Kidney (tissue), 14 donors: Measurements from ENCODE around the gene CYTH1. TPM values are rescaled to one million over a fixed set of nuclear protein-coding genes. Genes with fewer than 3 reads are reported as not detected.
"Not testable (repeated sequence)": the region's sequence is repeated elsewhere in the genome, so short reads cannot be mapped to it uniquely, and the experiment has no call there.

ENCODE experiments used
- DNase-seq, 5 donors: peaks; one replicate each; pipeline ENCODE4 v3.0.0-alpha.2; 2013 to 2020
- FAIRE-seq: peaks from 2 replicates; lab custom pipeline; 2012; peaks lifted over from hg19 to GRCh38; lab: Jason Lieb, UNC
- H3K27ac ChIP-seq, 2 donors: one replicate each; pipeline ENCODE4 v1.7.0; 2013; ENCODE audit warnings: low read depth in 2 of 2, low read length in 2 of 2, inconsistent platforms in 1 of 2
- H3K27me3 ChIP-seq: one replicate; pipeline ENCODE4 v1.7.1; 2013; ENCODE audit warnings: low read length, inconsistent platforms; ENCODE audit not compliant: control insufficient read depth, insufficient read depth
- H3K36me3 ChIP-seq, 3 donors: one replicate each; pipeline versions ENCODE4 v1.7.0 to v1.7.1; 2013; ENCODE audit warnings: low read length in 3 of 3, control low read depth in 1 of 3, inconsistent platforms in 1 of 3; ENCODE audit not compliant: insufficient read depth in 3 of 3, control insufficient read depth in 2 of 3
- H3K4me1 ChIP-seq, 3 donors: one replicate each; pipeline versions ENCODE4 v1.7.0 to v1.7.1; 2013; ENCODE audit warnings: low read length in 3 of 3, inconsistent platforms in 1 of 3, low read depth in 1 of 3; ENCODE audit not compliant: control insufficient read depth in 2 of 3, insufficient read depth in 2 of 3
- H3K4me3 ChIP-seq, 3 donors: one replicate each; pipeline versions ENCODE4 v1.7.0 to v1.8.1; 2013; ENCODE audit warnings: low read length in 3 of 3, control low read depth in 1 of 3, inconsistent platforms in 1 of 3
- H3K9ac ChIP-seq, 3 donors: one replicate each; pipeline versions ENCODE4 v1.7.0 to v1.7.1; 2013; ENCODE audit warnings: low read length in 3 of 3, control low read depth in 1 of 3, inconsistent platforms in 1 of 3
- H3K9me3 ChIP-seq, 3 donors: one replicate each; pipeline versions ENCODE4 v1.7.0 to v1.7.1; 2013; ENCODE audit warnings: low read length in 3 of 3, control low read depth in 1 of 3, inconsistent platforms in 1 of 3; ENCODE audit not compliant: control insufficient read depth in 2 of 3, insufficient read depth in 1 of 3
- intact Hi-C: fragments of 100-400 bp; cut with DNase I; formaldehyde crosslinking; loops from one replicate; pipeline ENCODE4 v1.11.1; 2022
- polyA plus RNA-seq: library from polyadenylated mRNA; stranded (reverse); fragments of 350-450 nt; fragmentation: Illumina TruSeq; extraction: RNeasy Lipid Tissue Mini Kit (QIAGEN cat#74804); gene quantifications from one replicate; pipeline ENCODE4 v1.2.3, GENCODE V29; 2014; ENCODE audit warnings: low read depth, low replicate concordance; ENCODE audit not compliant: insufficient read depth
- total RNA-seq: library from RNA; stranded (reverse); fragmentation: NEBNext Ultra II Directional; extraction: Animal tissue kit (Norgen Biotek cat#: 25700); gene quantifications from one replicate; pipeline ENCODE4 v1.2.1, GENCODE V29; 2021
- TF ChIP-seq, protein P1 (sequence below): IDR thresholded peaks from 3 replicates; pipeline ENCODE4 v1.5.1; 2012; ENCODE audit warnings: mild to moderate bottlenecking, moderate library complexity, borderline replicate concordance; ENCODE audit not compliant: insufficient read depth; ENCODE audit errors: extremely low read depth
- donor health status: control.
- donor health status: control.
- donor health status: control.
- donor health status: control.
- donor health status: control.
- donor health status: DM: yes; HTN: yes; CAD: no.
- donor health status: Normal renal cell carcinoma (clear cell type).

Gene CYTH1
- total and polyA plus RNA-seq, 2 donors from 2014 or later = 25.3 to 59.7 TPM

DNA sequence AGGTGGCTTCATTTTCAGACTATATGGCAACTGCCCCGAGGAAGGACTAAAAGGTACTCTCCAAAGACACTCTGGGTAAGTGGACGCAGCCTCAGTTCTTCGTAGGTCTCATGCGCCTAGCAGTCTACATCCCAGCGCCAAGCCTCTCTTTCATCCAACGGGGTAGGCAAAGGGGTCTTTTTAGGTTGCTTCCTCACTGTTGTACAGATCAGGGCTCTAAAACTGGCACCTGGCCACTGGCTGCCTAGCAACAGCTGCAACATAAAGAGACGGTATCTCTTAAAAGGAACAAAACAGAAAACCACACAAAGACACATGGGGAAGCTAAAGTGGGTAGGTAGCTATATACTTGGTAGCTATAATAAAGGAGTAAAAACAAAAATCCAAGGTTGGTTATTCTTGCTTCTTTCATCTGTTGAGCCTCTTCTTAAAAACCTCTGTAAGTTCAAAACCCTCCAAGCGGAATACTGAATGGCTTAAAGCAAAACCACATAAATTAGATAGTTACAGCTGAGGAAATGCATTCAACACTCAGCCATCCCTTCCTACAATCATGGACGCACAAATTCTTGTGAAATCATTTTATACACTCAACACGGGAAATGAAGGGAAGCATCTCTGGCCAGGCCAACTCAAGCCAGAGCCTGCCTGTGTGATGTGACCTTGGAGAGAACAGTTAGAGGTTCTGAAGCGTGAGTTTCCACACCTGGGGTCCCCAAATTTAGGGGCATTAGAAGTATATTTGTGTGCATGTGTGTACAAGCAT lies 22.7 kb downstream of the CYTH1 start:
- H3K27ac ChIP-seq = no peak overlapping the region
- H3K36me3 ChIP-seq = no peaks in the 10 kb centered on the region
- no peak for FAIRE-seq
- TF ChIP-seq, protein P1, sequence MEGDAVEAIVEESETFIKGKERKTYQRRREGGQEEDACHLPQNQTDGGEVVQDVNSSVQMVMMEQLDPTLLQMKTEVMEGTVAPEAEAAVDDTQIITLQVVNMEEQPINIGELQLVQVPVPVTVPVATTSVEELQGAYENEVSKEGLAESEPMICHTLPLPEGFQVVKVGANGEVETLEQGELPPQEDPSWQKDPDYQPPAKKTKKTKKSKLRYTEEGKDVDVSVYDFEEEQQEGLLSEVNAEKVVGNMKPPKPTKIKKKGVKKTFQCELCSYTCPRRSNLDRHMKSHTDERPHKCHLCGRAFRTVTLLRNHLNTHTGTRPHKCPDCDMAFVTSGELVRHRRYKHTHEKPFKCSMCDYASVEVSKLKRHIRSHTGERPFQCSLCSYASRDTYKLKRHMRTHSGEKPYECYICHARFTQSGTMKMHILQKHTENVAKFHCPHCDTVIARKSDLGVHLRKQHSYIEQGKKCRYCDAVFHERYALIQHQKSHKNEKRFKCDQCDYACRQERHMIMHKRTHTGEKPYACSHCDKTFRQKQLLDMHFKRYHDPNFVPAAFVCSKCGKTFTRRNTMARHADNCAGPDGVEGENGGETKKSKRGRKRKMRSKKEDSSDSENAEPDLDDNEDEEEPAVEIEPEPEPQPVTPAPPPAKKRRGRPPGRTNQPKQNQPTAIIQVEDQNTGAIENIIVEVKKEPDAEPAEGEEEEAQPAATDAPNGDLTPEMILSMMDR = no peak
- H3K4me1 ChIP-seq = peaks cover 0 to 10% (median 3%) of the 10 kb centered on the region in 3 donors
- peak in 3 of 5 donors; percentile 44 to 79 (median 64) for DNase-seq
- no peaks in the 10 kb centered on the region for H3K9me3 ChIP-seq
- intact Hi-C loops = no loop called here
- no peak overlapping the region for H3K4me3 ChIP-seq
- peak overlapping the region in 1 of 3 donors; percentile 24 for H3K9ac ChIP-seq
- H3K27me3 ChIP-seq = no peaks in the 10 kb centered on the region

DNA sequence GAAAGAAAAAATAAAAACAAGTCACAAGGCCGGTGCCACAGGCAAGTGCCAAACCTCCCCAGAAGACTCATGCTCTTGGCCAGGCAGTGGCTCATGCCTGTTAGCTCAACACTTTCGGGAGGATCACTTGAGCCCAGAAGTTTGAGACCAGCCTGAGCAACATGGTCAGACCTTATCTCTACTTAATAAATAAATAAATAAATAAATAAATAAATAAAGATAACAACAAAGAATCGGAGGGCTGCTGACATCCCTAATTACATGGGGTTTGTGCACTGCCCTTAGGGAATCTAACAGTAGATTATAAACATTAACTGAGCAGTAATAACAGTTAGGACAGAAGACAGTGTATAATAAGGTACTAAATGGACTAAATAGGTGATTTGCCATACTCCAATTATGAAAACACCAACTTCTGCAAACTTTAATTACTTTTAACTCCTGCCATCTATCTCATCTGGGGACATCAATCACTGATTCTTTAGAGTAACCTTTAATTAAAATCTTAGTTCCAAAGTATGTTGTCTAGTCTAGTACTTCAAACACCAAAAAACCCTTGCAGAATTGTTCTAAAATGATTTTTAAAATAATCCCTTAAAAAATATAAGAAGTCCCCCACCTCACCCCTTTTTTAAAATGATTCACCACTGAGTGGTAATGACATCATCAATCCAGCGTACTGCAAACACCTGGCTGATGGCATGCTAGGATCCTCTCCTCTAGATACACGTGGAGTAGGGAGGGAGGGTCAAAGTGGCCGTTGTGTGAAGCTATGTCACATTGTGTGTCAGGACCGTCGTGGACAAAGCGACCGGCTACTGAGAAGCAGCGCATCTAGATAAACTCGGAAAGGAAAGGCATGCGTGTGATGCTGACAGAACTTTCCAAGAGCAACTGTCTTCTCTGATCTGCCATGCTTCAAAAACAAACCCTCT lies 28.5 kb downstream of the CYTH1 start:
- FAIRE-seq (no peak), DNase-seq (no peak)
- TF ChIP-seq, protein P1 = no peak
- no peak overlapping the region for H3K27ac ChIP-seq
- H3K9ac ChIP-seq = no peak overlapping the region
- no peaks in the 10 kb centered on the region for H3K9me3 ChIP-seq
- H3K27me3 ChIP-seq = no peaks in the 10 kb centered on the region
- no peak overlapping the region for H3K4me3 ChIP-seq
- intact Hi-C loops = no loop called here
- peaks cover 0 to 9% (median 7%) of the 10 kb centered on the region in 3 donors for H3K4me1 ChIP-seq
- H3K36me3 ChIP-seq = no peaks in the 10 kb centered on the region

DNA sequence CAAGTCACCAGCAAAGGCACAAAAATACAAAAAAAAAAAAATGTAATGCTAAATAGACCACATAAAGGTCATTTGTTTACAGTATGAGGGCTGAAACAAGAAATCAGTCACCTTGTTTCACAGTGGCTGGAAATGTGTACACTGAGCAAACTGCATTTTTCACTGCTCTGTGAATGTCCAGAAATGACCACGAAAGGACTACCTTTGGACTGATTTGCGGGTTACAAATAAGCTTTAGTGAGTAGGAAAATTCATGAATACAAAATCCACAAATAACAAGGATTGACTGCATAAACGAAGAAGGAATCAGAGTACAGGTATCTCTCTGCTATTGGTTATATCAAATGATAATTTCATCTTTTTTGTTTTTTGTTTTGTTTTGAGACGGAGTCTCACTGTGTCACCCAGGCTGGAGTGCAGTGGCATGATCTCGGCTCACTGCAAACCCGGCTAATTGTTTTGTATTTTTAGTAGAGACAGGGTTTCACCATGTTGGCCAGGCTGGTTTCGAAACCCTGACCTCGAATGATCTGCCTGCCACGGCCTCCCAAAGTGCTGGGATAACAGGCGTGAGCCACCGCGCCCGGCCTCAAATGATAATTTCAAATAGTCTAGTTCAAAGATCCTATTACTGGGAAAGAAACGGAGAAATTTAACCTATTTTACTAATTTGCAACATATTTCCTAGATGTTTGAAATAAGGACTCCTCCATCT lies 30.5 kb downstream of the CYTH1 start:
- DNase-seq (no peak), FAIRE-seq (no peak)
- intact Hi-C loops = no loop called here
- no peak overlapping the region for H3K27ac ChIP-seq
- no peak overlapping the region for H3K4me3 ChIP-seq
- H3K9me3 ChIP-seq = no peaks in the 10 kb centered on the region
- H3K4me1 ChIP-seq = peaks cover 0 to 18% (median 16%) of the 10 kb centered on the region in 3 donors
- H3K27me3 ChIP-seq = no peaks in the 10 kb centered on the region
- no peaks in the 10 kb centered on the region for H3K36me3 ChIP-seq
- TF ChIP-seq, protein P1 = no peak
- no peak overlapping the region for H3K9ac ChIP-seq

DNA sequence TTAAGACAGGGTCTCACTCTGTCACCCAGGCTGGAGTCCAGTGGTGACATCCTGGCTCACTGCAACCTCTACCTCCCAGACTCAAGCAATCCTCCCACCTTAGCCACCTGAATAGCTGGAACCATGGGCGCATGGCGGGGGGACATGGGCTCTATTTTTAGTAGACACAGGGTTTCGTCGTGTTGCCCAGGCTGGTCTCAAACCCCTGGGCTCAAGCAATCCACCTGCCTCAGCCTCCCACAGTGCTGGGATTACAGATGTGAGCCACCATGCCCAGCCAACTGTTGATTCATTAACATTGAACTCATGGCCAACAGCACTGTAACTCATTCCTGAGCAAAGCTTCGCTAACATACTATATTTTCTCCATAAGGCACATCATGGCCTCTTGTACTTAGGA lies 31.1 kb downstream of the CYTH1 start:
- DNase-seq, H3K27ac ChIP-seq, H3K27me3 ChIP-seq, FAIRE-seq, H3K9me3 ChIP-seq, H3K9ac ChIP-seq, H3K36me3 ChIP-seq, H3K4me3 ChIP-seq, intact Hi-C loops: not testable (repeated sequence)
- peaks cover 0 to 22% (median 16%) of the 10 kb centered on the region in 3 donors for H3K4me1 ChIP-seq
